ENCODE results near the gene KRTAP10-9.

The KRTAP10-9 gene

GRCh38 chr21:44667612-44668011 lies 40.7 kb downstream of the KRTAP10-9 start:
- DNase-seq = no peak

GRCh38 chr21:44670642-44671432 lies 43.9 kb downstream of the KRTAP10-9 start:
- DNase-seq = no peak

- DNase-seq = no peak
These were observed 45.0 kb downstream of the KRTAP10-9 start for GRCh38 chr21:44671911-44672310.

- DNase-seq = no peak
These were observed 51.0 kb downstream of the KRTAP10-9 start for GRCh38 chr21:44677881-44678280.

All from T-helper 1 cell (primary cell).